Peyer's patch (tissue), 4 donors: ENCODE results near the gene SLC22A23. TPM values are rescaled to one million over a fixed set of nuclear protein-coding genes. Genes with fewer than 3 reads are reported as not detected.

Source experiments
- DNase-seq, 3 donors: peaks; one replicate each; pipeline ENCODE4 v3.0.0-alpha.2; 2017 to 2019
- H3K27ac ChIP-seq, 4 donors: fragments of 200-600 bp; sonication (generic); one replicate each; pipeline ENCODE4 v1.5.1; 2016 to 2019
- H3K27me3 ChIP-seq, 2 donors: fragments of 200-600 bp; sonication (generic); one replicate each; pipeline ENCODE4 v1.5.1; 2019
- H3K36me3 ChIP-seq, 3 donors: fragments of 200-600 bp; sonication (generic); one replicate each; pipeline ENCODE4 v1.5.1; 2016 to 2019
- H3K4me1 ChIP-seq, 4 donors: fragments of 200-600 bp; sonication (generic); one replicate each; pipeline ENCODE4 v1.5.1; 2016 to 2019
- H3K4me3 ChIP-seq, 4 donors: fragments of 200-600 bp; sonication (generic); 1 replicate in 3 of 4; 2 replicates in 1 of 4; pipeline ENCODE4 v1.5.1; 2016 to 2019; ENCODE audit warnings: mild to moderate bottlenecking in 1 of 4
- H3K9me3 ChIP-seq, 4 donors: fragments of 200-600 bp; sonication (generic); one replicate each; pipeline ENCODE4 v1.5.1; 2016 to 2019; ENCODE audit warnings: mild to moderate bottlenecking in 1 of 4
- CTCF ChIP-seq, 6 experiments: fragments of 450-650 bp in 4 of 6; fragments of 200-600 bp in 2 of 6; sonication (generic) in 1 of 6; IDR thresholded peaks; one replicate each; pipeline ENCODE4 v1.5.1; 2017 to 2019; ENCODE audit warnings: antibody characterized with exemption in 6 of 6, mild to moderate bottlenecking in 3 of 6, moderate library complexity in 1 of 6
- POLR2A ChIP-seq, 2 donors: fragments of 450-650 bp; IDR thresholded peaks; one replicate each; pipeline ENCODE4 v1.5.1; 2017; ENCODE audit warnings: antibody characterized with exemption in 2 of 2, mild to moderate bottlenecking in 2 of 2, moderate library complexity in 2 of 2
- total RNA-seq, 4 donors: library from RNA; depleted of rRNA; stranded (reverse); fragments of >200 nt; gene quantifications; one replicate each; pipeline ENCODE4 v1.1.0, GENCODE V29; 2016

The SLC22A23 gene
- total RNA-seq, 4 donors from 2014 or later: 22.3 to 145 (median 91.6) TPM

GRCh38 chr6:3290149-3290930 lies 166.5 kb downstream of the SLC22A23 start:
- Histone ChIP-seq H3K27ac (no peak overlapping the region), H3K9me3 (no peaks in the 10 kb centered on the region), H3K36me3 (peaks cover 0 to 55% (median 0%) of the 10 kb centered on the region in 3 donors), H3K4me1 (no peaks in the 10 kb centered on the region), H3K4me3 (no peak overlapping the region), H3K27me3 (no peaks in the 10 kb centered on the region)
- TF ChIP-seq CTCF (IDR thresholded peaks at IDR 0.05) (no peak), POLR2A (IDR thresholded peaks at IDR 0.05) (no peak)
- peak in 2 of 3 donors; percentile 24 to 31 for DNase-seq

GRCh38 chr6:3289664-3290055 lies 167.2 kb downstream of the SLC22A23 start:
- Histone ChIP-seq H3K27ac (no peak overlapping the region), H3K4me1 (no peaks in the 10 kb centered on the region), H3K9me3 (no peaks in the 10 kb centered on the region), H3K36me3 (peaks cover 0 to 62% (median 0%) of the 10 kb centered on the region in 3 donors), H3K27me3 (no peaks in the 10 kb centered on the region), H3K4me3 (no peak overlapping the region)
- TF ChIP-seq POLR2A (IDR thresholded peaks at IDR 0.05): no peak
- TF ChIP-seq CTCF (IDR thresholded peaks at IDR 0.05): no peak
- peak in 2 of 3 donors; percentile 33 to 41 for DNase-seq

DNA sequence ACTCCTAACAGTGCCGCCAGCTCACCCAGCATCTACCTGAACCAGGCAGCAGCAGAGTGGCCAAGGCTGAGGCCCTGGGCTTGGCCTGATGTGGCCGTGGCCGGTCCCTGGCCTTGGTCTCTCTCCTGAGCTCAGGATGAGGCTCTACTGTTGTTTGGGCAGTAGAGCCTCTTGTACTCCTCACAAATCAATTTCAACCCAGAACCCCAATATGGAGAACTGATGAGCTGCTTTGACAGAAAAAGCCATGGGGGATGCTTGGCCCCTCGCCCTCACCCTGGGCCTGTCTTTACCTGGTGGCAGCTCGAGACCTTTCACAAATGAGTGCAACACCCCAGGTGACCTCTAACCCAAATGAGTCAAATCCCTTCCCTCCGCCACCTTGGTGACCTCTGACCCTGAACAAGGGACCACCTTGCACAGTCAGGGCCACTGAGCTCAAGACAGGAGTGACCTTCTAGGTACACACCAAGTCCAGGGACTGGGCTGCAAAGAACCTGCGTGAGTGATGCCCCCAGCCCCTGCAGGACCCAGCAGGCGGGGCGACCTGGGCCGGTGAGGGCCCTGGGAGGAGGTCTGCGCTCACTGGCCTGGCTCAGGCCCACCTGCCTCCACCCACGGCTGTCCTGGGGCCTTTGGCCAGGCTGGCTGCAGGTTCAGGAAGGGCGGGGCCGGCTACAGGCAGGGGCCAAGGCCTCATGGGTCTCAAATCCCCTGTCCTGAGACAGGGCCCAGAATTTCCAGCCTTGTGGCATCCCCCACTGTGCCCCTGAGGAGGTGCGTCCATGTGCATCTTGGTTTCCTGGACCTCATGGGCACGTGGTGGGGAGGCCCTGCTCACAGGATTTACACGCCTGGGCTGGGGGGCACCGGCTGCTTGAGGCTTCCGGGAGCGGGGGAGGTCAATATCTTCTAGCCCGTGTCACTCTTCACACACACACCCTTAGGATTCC lies 167.9 kb downstream of the SLC22A23 start:
- DNase-seq: peak in 2 of 3 donors; percentile 44 to 45
- no peaks in the 10 kb centered on the region for H3K4me1 ChIP-seq
- H3K36me3 ChIP-seq: peaks cover 0 to 69% (median 0%) of the 10 kb centered on the region in 3 donors
- no peak overlapping the region for H3K4me3 ChIP-seq
- H3K9me3 ChIP-seq: no peaks in the 10 kb centered on the region
- no peak overlapping the region for H3K27ac ChIP-seq
- no peak for TF ChIP-seq POLR2A (IDR thresholded peaks at IDR 0.05)
- TF ChIP-seq CTCF (IDR thresholded peaks at IDR 0.05): no peak
- no peaks in the 10 kb centered on the region for H3K27me3 ChIP-seq

GRCh38 chr6:3287976-3288707 lies 168.7 kb downstream of the SLC22A23 start:
- peak in 2 of 3 donors; percentile 29 to 36 for DNase-seq
- no peak overlapping the region for H3K4me3 ChIP-seq
- no peak overlapping the region for H3K27ac ChIP-seq
- H3K4me1 ChIP-seq: no peaks in the 10 kb centered on the region
- no peaks in the 10 kb centered on the region for H3K27me3 ChIP-seq
- no peaks in the 10 kb centered on the region for H3K9me3 ChIP-seq
- TF ChIP-seq POLR2A (IDR thresholded peaks at IDR 0.05) (no peak), CTCF (IDR thresholded peaks at IDR 0.05) (no peak)
- H3K36me3 ChIP-seq: peaks cover 0 to 70% (median 0%) of the 10 kb centered on the region in 3 donors

- TF ChIP-seq CTCF (IDR thresholded peaks at IDR 0.05) (no peak), POLR2A (IDR thresholded peaks at IDR 0.05) (no peak)
- peak in 2 of 3 donors; percentile 12 to 21 for DNase-seq
- peaks cover 0 to 74% (median 0%) of the 10 kb centered on the region in 3 donors for H3K36me3 ChIP-seq
- no peak overlapping the region for H3K4me3 ChIP-seq
- H3K9me3 ChIP-seq: no peaks in the 10 kb centered on the region
- H3K4me1 ChIP-seq: no peaks in the 10 kb centered on the region
- H3K27ac ChIP-seq: no peak overlapping the region
- H3K27me3 ChIP-seq: no peaks in the 10 kb centered on the region
These were observed 169.5 kb downstream of the SLC22A23 start for GRCh38 chr6:3287308-3287707.
